ENCODE measurements around the gene SERPINE1. TPM values are rescaled to one million over a fixed set of nuclear protein-coding genes. Genes with fewer than 3 reads are reported as not detected.
A peak's percentile ranks its signal among the peaks of the same experiment; 100 is the strongest.
"Not testable (repeated sequence)": the region's sequence is repeated elsewhere in the genome, so short reads cannot be mapped to it uniquely, and the experiment has no call there.

Gene SERPINE1
- total RNA-seq, 2 donors from 2014 or later = 2.4 to 41.6 TPM

DNA sequence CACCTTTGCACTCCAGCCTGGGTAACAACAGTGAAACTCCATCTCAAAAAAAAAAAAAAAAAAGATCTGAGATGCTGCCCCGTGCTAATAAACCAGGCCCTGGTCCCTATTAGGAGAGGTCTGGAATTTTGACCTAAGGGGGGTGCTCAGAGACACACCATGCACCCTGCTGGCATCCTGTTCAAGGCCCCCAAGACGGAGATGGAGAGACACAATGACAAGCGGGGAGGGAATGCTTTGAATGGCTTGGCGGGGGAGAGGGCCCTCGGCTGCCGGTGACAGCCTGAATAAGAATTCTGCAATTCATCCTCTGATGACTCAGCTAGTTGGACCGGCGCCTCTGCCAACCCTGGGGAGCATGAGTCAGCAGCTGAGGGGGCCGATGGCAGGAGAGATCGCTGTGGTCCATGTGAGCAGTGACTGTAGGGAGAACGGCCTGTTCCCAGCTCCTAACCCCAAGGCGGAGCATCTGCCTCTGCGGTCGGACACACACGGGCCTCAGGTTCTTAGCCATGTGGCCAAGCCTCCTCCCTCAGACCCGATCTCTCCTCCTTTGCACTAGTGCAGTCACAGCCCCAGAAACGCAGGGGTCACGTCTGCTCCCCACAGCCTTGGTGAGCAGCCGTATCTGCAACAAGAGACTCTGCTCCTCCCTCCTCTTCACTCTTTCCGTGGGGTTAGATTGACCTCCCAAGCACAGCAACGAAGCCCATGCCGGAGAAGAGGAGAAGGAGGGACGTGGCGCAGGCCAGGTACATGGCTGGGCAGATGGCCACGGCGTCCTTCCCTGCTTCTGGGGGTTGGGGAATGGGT, 26.7 kb upstream of the SERPINE1 start:
- DNase-seq = peak; percentile 95
- ATAC-seq = peak; percentile 97 to 98
- intact Hi-C loops (cut with DNase I) = loop anchor here (5.0 kb wide), 2 partner anchors 32 to 37 kb away; no protein-coding TSS in a partner anchor

DNA sequence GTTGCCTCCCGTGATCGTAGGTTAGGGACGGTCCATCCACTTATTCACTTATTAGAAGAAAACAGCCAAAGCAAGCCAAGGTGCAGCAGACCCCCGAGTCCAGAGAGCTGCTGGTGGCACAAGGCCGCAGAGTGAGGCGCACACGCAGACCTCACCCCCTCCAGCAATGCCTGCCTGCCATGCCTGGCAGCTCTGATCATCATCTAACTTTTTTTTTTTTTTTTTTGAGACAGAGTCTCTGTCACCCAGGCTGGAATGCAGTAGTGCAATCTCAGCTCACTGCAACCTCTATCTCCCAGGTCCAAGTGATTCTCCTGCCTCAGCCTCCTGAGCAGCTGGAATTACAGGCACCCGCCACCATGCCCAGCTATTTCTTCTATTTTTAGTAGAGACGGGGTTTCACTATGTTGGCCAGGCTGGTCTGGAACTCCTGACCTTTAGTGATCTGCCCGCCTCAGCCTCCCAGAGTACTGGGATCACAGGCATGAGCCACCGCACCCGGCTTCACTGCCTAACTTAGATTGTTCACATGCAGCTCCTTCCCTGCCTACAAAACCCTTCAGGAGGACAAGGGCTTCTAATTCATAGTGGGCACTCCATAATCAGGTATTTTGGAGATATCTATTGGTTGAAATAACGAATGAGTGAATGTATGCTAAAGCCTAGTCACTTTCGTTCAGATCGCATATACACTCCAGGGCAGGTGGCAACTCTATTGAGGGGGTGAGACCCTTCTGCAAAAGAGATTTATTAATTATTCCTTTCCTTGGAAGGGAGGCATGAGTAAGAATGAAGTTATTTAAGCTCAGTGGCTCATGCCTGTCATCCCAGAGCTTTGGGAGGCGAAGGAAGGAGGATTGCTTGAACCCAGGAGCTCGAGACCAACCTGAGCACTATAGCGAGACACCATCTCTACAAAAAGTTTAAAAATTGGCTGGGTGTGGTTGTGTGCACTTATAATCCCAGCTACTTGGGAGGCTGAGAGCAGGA, 25.8 kb upstream of the SERPINE1 start:
- ATAC-seq = no peak
- intact Hi-C loops (cut with DNase I) = no loop called here
- DNase-seq = no peak

DNA sequence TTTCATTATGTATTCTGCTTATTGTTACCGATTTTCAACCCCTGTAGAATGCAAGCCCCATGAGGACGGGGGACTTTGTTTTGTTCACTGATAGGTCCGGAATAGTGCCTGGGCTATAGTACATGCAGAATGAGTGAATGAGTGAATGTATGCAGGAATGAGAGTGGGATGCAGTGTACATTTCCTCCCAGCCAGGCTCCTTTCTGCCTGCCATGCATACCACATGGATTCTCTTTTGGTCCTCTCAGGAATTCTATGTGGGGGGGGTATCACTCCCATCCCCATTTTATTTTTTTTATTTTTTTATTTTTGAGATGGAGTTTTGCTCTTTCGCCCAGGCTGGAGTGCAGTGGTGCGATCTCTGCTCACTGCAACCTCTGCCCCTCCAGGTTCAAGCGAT, 24.9 kb upstream of the SERPINE1 start:
- DNase-seq = no peak
- ATAC-seq = no peak
- intact Hi-C loops (cut with DNase I) = no loop called here

DNA sequence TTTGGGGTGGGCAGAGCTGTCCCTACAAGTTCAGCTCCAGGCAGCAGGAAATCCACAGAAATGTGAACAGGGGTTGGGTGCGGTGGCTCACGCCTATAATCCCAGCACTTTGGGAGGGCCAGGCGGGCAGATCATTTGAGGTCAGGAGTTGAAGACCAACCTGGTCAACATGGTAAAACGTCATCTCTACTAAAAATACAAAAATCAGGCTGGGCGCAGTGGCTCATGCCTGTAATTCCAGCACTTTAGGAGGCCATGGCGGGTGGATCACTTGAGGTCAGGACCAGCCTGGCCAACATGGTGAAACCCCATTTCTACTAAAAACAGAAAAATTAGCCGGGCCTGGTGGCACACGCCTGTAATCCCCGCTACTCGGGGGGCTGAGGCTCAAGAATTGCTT, 23.2 kb upstream of the SERPINE1 start:
- DNase-seq; ATAC-seq; intact Hi-C loops (cut with DNase I): not testable (repeated sequence)

DNA sequence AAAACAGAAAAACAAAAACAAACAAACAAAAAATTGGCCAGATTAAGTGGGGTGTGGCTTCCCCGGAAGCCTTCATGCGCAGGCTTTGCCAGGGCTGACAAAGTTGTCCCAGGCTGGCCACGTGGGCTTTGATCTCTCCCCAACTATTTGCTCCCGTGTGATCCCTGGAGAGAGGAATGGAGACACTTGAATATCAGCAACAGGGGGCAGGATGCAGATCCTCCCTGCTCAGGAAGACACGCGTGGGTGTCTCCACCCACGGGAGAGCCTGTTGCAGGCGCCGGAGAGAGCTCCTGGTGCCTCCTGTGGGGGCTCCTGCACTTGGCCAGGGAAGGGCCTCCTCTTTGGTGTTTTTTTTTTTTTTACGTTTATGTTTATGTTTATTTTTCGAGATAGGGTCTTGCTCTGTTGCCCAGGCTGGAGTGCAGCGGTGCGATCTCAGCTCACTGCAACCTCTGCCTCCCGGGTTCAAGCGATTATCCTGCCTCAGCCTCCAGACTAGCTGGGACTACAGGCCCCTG, 22.7 kb upstream of the SERPINE1 start:
- ATAC-seq = no peak
- intact Hi-C loops (cut with DNase I) = no loop called here
- no peak for DNase-seq

DNA sequence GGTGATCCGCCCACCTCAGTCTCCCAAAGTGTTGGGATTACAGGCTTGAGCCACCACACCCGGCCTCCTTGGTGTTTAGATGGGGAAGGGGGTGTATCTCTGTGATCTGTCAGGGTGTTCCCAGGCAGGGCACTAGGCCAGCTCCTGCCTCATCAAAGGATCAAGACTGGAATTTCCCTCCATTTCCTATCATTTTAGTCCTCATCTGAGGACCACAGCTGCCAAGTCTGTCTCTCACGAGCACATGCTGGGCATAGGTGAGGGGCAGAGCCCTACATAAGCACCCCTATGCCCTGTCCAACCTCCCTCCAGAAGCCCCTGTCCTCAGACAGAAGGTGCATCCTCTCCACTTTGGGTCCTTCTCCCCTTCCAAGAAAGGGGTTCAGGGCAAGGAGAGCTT, 22.1 kb upstream of the SERPINE1 start:
- intact Hi-C loops (cut with DNase I) = no loop called here
- no peak for DNase-seq
- no peak for ATAC-seq

DNA sequence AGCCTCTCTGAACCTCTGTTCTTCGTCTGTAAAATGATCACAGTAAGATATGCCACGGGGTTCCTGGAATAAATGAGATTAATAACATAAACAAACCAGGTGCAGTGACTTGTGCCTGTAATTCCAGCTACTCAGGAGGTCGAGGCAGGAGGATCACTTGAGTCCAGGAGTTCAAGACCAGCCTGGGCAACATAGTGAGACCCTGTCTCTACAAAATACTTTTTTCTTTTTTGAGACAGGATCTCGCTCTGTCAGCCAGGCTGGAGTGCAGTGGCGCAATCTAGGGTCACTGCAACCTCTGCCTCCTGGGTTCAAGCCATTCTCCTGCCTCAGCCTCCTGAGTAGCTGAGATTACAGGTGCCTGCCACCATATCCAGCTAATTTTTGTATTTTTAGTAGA, 21.7 kb upstream of the SERPINE1 start:
- DNase-seq; ATAC-seq; intact Hi-C loops (cut with DNase I): not testable (repeated sequence)

DNA sequence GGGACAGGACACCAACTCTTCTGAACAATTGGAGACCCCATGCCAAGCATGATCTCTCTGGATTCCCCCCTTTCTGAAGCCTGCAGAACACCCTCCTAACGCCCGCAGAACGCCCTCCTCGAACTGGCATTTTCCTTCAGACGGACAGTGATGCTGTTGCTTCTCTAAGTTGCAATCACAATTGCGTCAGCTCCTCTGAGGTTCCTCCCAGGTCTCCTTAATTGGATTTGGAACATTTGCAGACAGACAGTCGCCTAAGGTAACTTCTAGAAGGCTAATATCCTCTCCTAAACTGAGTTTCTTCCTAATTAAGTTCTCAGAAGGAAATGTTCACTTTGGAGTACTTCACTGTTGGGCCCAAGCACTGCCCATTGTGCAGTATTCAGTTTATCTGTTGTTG, 20.5 kb upstream of the SERPINE1 start:
- no peak for ATAC-seq
- DNase-seq = no peak
- intact Hi-C loops (cut with DNase I) = no loop called here

DNA sequence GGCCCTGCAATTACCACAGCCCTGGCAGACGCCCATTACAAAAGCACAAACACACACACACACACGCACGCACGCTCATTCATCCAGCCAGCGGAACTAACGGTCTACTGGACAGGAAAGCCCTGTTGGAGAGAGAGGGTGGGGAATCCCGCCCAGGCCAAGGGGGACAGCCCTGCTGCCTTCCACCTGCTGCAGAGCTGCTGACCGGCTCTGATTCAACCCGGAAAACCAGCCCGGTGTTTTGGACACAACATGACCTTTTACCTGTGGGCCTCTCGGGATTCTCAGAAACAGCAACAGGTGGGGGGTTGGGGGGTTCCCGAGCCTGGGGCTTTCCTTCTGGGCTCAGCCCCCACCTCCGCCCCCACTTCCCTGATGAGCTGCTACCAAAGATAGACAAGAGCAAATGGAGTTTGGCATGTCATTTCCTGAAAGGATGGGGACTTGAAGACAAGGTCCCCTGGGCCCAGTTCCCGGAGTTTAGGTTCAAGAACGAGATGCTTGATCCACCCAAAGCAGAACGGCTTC, 18.5 kb upstream of the SERPINE1 start:
- DNase-seq = peak; percentile 77
- ATAC-seq = peak; percentile 63 to 71
- intact Hi-C loops (cut with DNase I) = no loop called here

DNA sequence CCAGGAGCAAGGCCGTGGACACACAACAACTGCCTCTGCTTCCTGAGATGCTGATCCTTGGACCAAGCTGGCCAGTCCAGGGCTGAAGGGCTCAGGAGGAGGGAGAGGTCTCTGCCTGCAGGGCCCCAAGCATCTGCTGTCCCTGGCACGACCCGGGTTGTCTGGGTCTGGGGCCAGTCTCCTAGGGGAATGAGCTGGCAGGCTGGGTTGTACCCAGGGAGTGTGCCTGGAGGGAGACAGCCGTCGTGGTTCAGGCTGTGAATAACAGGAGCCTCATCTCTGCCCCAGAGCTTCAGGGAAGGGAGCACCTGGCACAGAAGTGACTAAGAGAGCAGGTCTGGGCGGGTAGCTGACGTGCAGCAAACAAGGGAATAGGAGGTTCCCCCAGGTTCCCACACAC, 17.9 kb upstream of the SERPINE1 start:
- DNase-seq = no peak
- peak in 1 of 2 donors; percentile 20 for ATAC-seq
- intact Hi-C loops (cut with DNase I) = no loop called here

DNA sequence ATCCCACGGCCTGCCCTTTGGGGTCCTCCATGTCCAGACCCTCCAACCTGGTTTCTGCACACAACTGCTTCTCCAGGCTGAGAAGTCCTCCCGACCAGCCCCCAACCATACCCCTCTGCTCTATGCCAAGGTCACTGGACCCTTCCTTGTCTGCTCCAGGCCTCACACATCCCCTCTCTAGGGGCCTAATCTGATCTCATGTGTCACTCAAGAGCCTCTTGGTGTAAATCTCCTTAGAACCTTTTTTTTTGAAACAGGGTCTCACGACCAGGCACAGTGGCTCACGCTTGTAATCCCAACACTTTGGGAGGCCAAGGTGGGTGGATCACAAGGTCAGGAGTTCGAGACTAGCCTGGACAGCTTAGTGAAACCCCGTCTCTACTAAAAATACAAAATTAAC, 17.5 kb upstream of the SERPINE1 start:
- ATAC-seq (no peak), DNase-seq (no peak)
- intact Hi-C loops (cut with DNase I) = no loop called here

DNA sequence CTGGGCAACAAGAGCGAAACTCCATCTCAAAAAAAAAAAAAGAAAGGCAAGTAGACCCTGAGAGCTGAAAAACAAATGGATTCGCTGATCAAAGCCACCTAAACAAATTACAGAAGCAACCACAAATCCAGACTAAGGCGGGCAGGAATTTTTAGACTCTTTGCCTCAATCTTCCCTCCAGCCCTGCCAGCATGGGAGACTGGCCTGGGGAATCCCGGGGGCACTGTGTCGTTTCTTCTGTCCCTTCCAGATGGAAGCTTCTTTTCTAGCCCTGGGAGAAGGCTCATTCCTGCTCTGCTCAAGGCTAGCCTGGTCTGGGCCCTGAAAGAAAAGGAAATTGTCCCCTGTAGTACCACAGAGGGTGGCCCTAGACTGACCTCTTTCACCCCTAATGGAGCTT, 15.6 kb upstream of the SERPINE1 start:
- intact Hi-C loops (cut with DNase I) = no loop called here
- DNase-seq = no peak
- no peak for ATAC-seq

DNA sequence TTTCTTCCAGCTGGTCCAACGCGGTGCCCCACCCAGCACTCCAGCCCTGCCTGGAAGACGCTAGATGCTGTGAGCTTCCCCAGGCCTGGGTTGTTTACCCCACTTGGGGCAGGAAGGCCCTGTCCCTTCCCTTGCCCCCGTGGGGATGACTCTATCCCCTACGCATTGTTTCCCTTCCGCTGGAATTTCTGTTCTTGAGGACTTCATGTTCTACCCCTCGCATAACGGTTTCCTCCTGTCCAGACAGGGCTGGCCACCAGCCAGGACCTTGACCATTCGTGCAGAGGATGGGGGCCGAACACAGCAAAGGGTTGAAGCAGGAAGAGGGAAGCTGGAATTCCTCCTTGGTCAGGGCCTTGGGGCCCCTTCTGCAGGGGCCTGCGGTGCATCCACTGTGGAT, 14.7 kb upstream of the SERPINE1 start:
- intact Hi-C loops (cut with DNase I) = no loop called here
- DNase-seq (peak; percentile 88), ATAC-seq (peak; percentile 51 to 65)

DNA sequence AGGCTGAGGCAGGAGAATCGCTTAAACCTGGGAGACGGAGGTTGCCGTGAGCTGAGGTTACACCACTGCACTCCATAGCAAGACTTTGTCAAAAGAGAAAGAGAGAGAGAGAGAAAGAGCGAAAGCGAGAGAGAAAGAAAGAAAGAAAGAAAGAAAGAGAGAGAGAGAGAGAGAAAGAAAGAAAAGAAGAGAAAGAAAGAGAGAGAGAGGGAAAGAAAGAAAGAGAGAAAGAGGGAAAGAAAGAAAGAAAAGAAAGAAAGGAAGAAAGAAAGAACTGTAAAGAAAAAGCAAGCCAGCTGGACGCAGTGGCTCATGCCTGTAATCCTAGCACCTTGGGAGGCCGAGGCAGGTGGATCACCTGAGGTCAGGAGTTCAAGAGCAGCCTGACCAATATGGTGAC, 13.8 kb upstream of the SERPINE1 start:
- intact Hi-C loops (cut with DNase I); DNase-seq; ATAC-seq: not testable (repeated sequence)

DNA sequence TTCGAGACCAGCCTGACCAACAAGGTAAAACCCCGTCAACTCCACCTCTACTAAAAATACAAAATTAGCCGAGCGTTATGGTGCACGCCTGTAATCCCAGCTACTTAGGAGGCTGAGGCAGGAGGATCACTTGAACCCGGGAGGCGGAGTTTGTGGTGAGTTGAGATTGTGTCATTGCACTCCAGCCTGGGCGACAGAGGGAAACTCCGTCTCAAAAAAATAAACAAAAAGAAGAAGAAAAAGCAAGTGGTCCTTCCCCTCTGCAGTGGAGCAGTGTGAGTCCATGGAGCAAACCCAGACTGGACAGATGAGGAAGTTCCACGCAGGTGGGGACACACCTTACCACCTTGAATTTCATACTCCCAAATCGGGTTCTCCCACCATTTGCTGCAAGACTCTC, 13.1 kb upstream of the SERPINE1 start:
- DNase-seq = no peak
- intact Hi-C loops (cut with DNase I) = no loop called here
- no peak for ATAC-seq

DNA sequence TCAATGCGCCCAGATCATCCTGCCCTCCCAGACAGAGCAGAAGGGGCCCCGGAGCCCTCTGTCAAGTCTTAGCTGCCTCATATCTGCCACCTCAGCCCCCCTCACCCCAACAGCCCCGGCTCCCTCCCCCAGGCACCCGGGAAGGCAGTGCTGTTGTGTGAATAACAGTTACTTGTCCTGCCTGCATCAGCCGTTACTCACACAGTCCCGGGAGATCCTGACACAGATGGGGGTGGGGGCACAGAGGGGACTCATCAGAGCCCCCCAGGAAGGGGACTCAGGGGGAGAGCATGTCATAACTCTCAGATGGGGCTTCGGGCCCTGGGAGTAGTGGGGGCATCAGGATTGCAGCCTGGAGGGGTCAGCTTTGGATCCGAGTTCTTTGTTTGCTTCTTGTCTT, 12.4 kb upstream of the SERPINE1 start:
- DNase-seq (no peak), ATAC-seq (no peak)
- intact Hi-C loops (cut with DNase I) = no loop called here

DNA sequence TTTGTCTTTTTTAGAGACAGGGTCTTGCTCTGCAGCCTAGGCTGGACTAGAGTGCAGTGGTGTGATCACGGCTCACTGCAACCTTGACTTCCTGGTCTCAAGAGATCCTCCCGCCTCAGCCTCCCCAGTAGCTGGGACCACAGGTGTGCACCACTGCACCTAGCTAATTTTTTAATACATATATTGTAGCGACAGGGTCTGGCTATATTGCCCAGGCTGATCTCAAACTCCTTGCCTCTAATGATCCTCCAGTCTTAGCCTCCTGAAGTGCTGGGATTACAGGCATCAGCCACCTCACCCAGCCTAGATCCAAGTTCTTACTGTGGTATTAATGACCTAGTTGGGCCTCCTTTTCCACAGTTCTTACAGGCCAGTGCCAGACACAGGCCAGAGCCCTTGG, 11.7 kb upstream of the SERPINE1 start:
- no peak for DNase-seq
- no peak for ATAC-seq
- intact Hi-C loops (cut with DNase I) = no loop called here

DNA sequence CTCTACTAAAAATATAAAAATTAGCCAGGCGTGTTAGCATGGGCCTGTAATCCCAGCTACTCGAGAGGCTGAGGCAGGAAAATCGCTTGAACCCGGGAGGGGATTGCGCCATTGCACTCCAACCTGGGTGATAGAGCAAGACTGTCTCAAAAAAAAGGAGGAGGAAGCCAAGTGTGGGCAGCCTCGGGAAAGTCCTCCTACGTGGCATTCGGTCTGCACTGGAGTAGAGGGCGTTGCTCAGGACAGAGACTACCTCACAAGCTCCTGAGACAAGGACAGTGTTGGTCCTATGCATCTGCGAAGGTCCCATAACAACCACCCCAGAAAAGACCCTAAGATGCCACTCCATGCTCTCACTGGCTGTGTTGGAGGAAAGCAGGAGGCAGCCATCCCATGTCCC, 10.0 kb upstream of the SERPINE1 start:
- intact Hi-C loops (cut with DNase I) = no loop called here
- ATAC-seq (peak in 1 of 2 donors; percentile 1), DNase-seq (no peak)

DNA sequence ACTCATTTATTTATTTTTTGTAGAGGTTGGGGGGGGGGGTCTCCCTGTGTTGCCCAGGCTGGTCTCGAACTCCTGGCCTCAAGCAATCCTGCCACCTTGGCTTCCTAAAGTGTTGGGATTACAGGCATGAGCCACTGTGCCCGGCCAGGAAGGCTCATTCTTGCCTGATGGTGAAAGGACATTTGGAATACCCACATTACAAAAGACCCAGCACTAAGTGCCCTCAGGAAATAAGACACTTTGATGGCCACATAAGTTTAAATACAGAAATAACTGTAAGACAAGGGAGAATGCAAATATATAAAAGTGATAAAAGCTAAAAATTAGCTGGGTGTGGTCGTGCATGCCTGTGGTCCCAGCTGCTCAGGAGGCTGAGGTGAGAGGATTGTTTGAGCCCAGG, 8.0 kb upstream of the SERPINE1 start:
- DNase-seq (no peak), ATAC-seq (no peak)
- intact Hi-C loops (cut with DNase I) = no loop called here

DNA sequence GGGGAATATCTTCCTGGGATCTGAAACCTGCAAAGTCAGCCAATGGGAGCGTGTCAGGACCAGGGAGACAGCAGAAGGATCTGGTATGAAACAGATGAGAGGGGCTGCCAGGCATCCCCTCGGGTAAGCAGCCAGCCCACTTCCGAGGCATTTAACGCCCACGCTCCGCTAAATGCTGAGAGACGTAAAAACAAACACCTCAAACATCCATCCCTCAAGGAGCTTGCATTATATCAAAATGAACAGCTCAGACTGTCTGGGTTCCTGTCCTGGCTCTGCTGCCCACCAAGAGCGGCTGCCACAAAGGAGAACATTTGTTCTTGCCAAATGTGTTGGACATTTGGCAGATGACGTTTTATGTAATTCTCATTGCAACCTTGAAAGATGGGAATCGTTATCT, 7.0 kb upstream of the SERPINE1 start:
- intact Hi-C loops (cut with DNase I) = no loop called here
- DNase-seq (no peak), ATAC-seq (no peak)
